Liver (tissue), 9 donors: ENCODE data around the gene CELF2. TPM values are rescaled to one million over a fixed set of nuclear protein-coding genes. Genes with fewer than 3 reads are reported as not detected.

Source experiments
- DNase-seq: peaks from one replicate; pipeline ENCODE4 v3.0.0-alpha.2; 2017; ENCODE audit warnings: low spot score
- H3K27ac ChIP-seq, 2 donors: one replicate each; pipeline ENCODE4 v1.7.0; 2013; ENCODE audit warnings: inconsistent platforms in 2 of 2, low read length in 2 of 2, control low read depth in 1 of 2, low read depth in 1 of 2, mild to moderate bottlenecking in 1 of 2
- H3K27me3 ChIP-seq, 4 donors: one replicate each; pipeline versions ENCODE4 v1.6.1 to v1.7.0; 2013; ENCODE audit warnings: low read length in 3 of 4, inconsistent platforms in 1 of 4, mild to moderate bottlenecking in 1 of 4, moderate library complexity in 1 of 4; ENCODE audit not compliant: control insufficient read depth in 4 of 4, insufficient read depth in 4 of 4
- H3K36me3 ChIP-seq, 4 donors: one replicate each; pipeline versions ENCODE4 v1.6.1 to v1.7.0; 2013; ENCODE audit warnings: low read length in 3 of 4, mild to moderate bottlenecking in 3 of 4, low read depth in 1 of 4, moderate library complexity in 1 of 4; ENCODE audit not compliant: control insufficient read depth in 4 of 4, insufficient read depth in 3 of 4
- H3K4me1 ChIP-seq, 4 donors: one replicate each; pipeline versions ENCODE4 v1.6.1 to v1.7.0; 2013; ENCODE audit warnings: low read length in 3 of 4, mild to moderate bottlenecking in 3 of 4, moderate library complexity in 1 of 4; ENCODE audit not compliant: control insufficient read depth in 4 of 4, insufficient read depth in 4 of 4
- H3K4me3 ChIP-seq, 3 donors: one replicate each; pipeline versions ENCODE4 v1.6.1 to v1.7.0; 2013; ENCODE audit warnings: low read length in 3 of 3, control low read depth in 1 of 3, low read depth in 1 of 3, mild to moderate bottlenecking in 1 of 3
- H3K9ac ChIP-seq, 2 donors: one replicate each; pipeline ENCODE4 v1.7.0; 2013; ENCODE audit warnings: low read length in 2 of 2, mild to moderate bottlenecking in 2 of 2, moderate library complexity in 2 of 2, control low read depth in 1 of 2, low read depth in 1 of 2
- H3K9me3 ChIP-seq, 4 donors: one replicate each; pipeline versions ENCODE4 v1.6.1 to v1.7.0; 2013; ENCODE audit warnings: low read length in 3 of 4; ENCODE audit not compliant: control insufficient read depth in 4 of 4
- EGR1 ChIP-seq, 2 donors: IDR thresholded peaks; 2 replicates each; pipeline ENCODE4 v1.6.1; 2016 to 2018; ENCODE audit warnings: antibody characterized with exemption in 2 of 2, low read depth in 2 of 2
- FOXA1 ChIP-seq: IDR thresholded peaks from 2 replicates; pipeline ENCODE4 v1.6.1; 2016; ENCODE audit warnings: antibody characterized with exemption
- GABPA ChIP-seq, 2 donors: IDR thresholded peaks in 1 of 2; conservative IDR thresholded peaks in 1 of 2; 2 replicates each; pipeline ENCODE4 v1.6.1; 2016; ENCODE audit warnings: antibody characterized with exemption in 2 of 2, mild to moderate bottlenecking in 1 of 2, moderate library complexity in 1 of 2
- HNF4A ChIP-seq, 2 donors: conservative IDR thresholded peaks; 2 replicates each; pipeline ENCODE4 v1.6.1; 2016; ENCODE audit warnings: antibody characterized with exemption in 2 of 2, mild to moderate bottlenecking in 2 of 2
- JUND ChIP-seq, 2 donors: IDR thresholded peaks; 2 replicates each; pipeline ENCODE4 v1.6.1; 2016; ENCODE audit warnings: antibody characterized with exemption in 2 of 2
- NR2F2 ChIP-seq: IDR thresholded peaks from 2 replicates; pipeline ENCODE4 v1.6.1; 2016; ENCODE audit warnings: antibody characterized with exemption
- RAD21 ChIP-seq, 2 donors: IDR thresholded peaks; 2 replicates each; pipeline ENCODE4 v1.6.1; 2016; ENCODE audit warnings: antibody characterized with exemption in 2 of 2, mild to moderate bottlenecking in 2 of 2
- TAF1 ChIP-seq: conservative IDR thresholded peaks from 2 replicates; pipeline ENCODE4 v1.6.1; 2016; ENCODE audit warnings: antibody characterized with exemption, mild to moderate bottlenecking
- YY1 ChIP-seq: IDR thresholded peaks from 2 replicates; pipeline ENCODE4 v1.6.1; 2016; ENCODE audit warnings: antibody characterized with exemption, mild to moderate bottlenecking
- WGBS: extraction: QIAGEN DNeasy Blood & Tissue Kit; methylation state at CpG from one replicate; pipeline ENCODE4 v1.1.7; 2013; 5-methylcytosine and 5-hydroxymethylcytosine counted together
- polyA plus RNA-seq, 2 donors: library from polyadenylated mRNA; stranded (reverse) in 1 of 2; unstranded in 1 of 2; fragments of 200-250 nt in 1 of 2; fragments of >200 nt in 1 of 2; fragmentation: Nextera tagmentation in 1 of 2; extraction: Ambion mirVana in 1 of 2; gene quantifications; one replicate each; pipeline versions ENCODE4 v1.2.1 to v1.2.3, GENCODE V29; 2013 to 2015
- total RNA-seq, 2 donors: library from RNA; depleted of rRNA; stranded (reverse); fragments of >200 nt; gene quantifications; one replicate each; pipeline ENCODE4 v1.2.3, GENCODE V29; 2014
- TF ChIP-seq, protein P1 (sequence below): IDR thresholded peaks from 2 replicates; pipeline ENCODE4 v1.6.1; 2016; ENCODE audit warnings: antibody characterized with exemption
- TF ChIP-seq, protein P2 (sequence below): IDR thresholded peaks from 2 replicates; pipeline ENCODE4 v1.6.1; 2016; ENCODE audit warnings: antibody characterized with exemption
- TF ChIP-seq, protein P3 (sequence below): fragments of 150-350 bp; IDR thresholded peaks from 2 replicates; pipeline ENCODE4 v1.5.1; 2017; ENCODE audit warnings: improper control_type of control experiment, low read depth, low read length; ENCODE audit not compliant: missing input control
- TF ChIP-seq, protein P4 (sequence below): IDR thresholded peaks from 2 replicates; pipeline ENCODE4 v1.6.1; 2016; ENCODE audit warnings: antibody characterized with exemption, mild to moderate bottlenecking
- donor health status: healthy.
- donor health status: healthy.
- donor health status: healthy.
- donor health status: healthy.
- donor health status: healthy.

CELF2 gene
- total and polyA plus RNA-seq, 4 donors, result 1.4 to 8.5 (median 5.6) TPM

DNA sequence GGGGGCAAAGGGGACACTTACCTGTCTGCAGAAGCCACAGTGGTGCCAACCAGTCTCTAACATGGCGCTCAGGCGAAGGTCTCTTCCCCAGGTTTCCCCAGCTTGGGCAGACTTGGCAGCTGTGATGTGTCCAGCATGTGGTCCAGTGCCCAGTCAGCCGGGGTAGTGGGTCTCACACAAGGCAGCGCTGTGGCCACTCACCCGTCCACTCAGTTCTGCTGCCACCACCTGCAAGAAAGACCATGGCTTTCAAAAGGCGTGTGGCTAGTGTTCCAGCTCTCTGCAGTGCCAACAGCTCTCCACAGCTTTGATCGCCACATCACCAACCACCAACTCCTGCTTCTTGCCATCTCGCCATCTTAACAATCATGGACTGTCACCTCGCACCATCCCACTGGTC lies 334.1 kb downstream of the CELF2 start (continued):
- TF ChIP-seq, protein P1, sequence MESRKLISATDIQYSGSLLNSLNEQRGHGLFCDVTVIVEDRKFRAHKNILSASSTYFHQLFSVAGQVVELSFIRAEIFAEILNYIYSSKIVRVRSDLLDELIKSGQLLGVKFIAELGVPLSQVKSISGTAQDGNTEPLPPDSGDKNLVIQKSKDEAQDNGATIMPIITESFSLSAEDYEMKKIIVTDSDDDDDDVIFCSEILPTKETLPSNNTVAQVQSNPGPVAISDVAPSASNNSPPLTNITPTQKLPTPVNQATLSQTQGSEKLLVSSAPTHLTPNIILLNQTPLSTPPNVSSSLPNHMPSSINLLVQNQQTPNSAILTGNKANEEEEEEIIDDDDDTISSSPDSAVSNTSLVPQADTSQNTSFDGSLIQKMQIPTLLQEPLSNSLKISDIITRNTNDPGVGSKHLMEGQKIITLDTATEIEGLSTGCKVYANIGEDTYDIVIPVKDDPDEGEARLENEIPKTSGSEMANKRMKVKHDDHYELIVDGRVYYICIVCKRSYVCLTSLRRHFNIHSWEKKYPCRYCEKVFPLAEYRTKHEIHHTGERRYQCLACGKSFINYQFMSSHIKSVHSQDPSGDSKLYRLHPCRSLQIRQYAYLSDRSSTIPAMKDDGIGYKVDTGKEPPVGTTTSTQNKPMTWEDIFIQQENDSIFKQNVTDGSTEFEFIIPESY, result no peak
- TF ChIP-seq RAD21 (IDR thresholded peaks at IDR 0.05), result no peak

DNA sequence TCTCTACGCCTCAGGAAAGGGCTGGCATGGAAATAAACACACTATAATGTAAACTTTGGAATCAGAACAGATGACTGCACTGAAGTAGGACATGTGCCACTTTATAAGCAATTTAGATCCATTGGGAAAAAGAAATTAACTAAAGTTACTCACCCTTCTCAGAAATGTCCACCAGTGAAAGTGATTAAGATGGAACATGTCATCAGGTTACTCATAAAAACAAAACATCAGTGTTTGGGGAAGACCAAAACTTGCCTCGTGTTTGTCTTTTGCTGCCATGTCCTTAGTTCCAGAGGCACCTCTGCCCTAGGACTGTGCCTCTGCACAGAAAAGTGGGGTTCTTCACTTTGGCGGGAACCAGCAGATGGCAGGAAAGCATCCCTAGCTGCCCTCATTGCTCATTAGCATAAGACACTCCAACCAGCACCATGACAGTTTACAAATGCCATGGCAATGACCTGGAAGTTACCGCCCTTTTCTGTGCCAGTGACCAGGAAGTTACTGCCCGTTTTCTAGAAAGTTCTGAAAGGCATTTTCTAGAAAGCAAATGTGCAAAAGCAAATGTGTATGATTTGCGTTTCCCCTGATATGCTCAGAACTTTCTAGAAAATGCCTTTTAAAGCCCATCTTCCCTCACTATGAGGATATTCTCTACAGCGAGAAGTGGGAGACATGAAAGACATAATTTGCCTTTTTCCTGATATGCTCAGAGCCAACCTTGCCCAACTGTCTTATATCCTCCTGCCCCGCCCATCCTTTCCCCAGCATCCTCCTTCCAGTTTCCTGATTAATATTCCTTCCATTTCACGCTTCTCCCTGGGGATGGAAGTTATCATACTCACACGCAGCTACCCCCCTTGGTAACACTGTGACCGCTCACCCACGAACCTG lies 335.6 kb downstream of the CELF2 start:
- no peak for DNase-seq
- Histone ChIP-seq H3K4me3 (no peak overlapping the region), H3K27ac (no peak overlapping the region), H3K9me3 (peaks cover 0 to 3% (median 1%) of the 10 kb centered on the region in 4 donors), H3K4me1 (no peaks in the 10 kb centered on the region), H3K9ac (no peak overlapping the region), H3K36me3 (no peaks in the 10 kb centered on the region), H3K27me3 (no peaks in the 10 kb centered on the region)
- 85% methylated on average over 12 of the region's 12 CpGs for WGBS
- TF ChIP-seq, protein P2, sequence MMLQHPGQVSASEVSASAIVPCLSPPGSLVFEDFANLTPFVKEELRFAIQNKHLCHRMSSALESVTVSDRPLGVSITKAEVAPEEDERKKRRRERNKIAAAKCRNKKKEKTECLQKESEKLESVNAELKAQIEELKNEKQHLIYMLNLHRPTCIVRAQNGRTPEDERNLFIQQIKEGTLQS, result no peak
- TF ChIP-seq EGR1 (IDR thresholded peaks at IDR 0.05; ENCODE audit: low read depth in 2 of 2), result no peak
- TF ChIP-seq NR2F2, result no peak
- no peak for TF ChIP-seq GABPA (IDR thresholded peaks at IDR 0.05 in 1 of 2, conservative IDR thresholded peaks at IDR 0.05 in 1 of 2)
- TF ChIP-seq, protein P3, sequence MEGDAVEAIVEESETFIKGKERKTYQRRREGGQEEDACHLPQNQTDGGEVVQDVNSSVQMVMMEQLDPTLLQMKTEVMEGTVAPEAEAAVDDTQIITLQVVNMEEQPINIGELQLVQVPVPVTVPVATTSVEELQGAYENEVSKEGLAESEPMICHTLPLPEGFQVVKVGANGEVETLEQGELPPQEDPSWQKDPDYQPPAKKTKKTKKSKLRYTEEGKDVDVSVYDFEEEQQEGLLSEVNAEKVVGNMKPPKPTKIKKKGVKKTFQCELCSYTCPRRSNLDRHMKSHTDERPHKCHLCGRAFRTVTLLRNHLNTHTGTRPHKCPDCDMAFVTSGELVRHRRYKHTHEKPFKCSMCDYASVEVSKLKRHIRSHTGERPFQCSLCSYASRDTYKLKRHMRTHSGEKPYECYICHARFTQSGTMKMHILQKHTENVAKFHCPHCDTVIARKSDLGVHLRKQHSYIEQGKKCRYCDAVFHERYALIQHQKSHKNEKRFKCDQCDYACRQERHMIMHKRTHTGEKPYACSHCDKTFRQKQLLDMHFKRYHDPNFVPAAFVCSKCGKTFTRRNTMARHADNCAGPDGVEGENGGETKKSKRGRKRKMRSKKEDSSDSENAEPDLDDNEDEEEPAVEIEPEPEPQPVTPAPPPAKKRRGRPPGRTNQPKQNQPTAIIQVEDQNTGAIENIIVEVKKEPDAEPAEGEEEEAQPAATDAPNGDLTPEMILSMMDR, result no peak
- TF ChIP-seq, protein P4, sequence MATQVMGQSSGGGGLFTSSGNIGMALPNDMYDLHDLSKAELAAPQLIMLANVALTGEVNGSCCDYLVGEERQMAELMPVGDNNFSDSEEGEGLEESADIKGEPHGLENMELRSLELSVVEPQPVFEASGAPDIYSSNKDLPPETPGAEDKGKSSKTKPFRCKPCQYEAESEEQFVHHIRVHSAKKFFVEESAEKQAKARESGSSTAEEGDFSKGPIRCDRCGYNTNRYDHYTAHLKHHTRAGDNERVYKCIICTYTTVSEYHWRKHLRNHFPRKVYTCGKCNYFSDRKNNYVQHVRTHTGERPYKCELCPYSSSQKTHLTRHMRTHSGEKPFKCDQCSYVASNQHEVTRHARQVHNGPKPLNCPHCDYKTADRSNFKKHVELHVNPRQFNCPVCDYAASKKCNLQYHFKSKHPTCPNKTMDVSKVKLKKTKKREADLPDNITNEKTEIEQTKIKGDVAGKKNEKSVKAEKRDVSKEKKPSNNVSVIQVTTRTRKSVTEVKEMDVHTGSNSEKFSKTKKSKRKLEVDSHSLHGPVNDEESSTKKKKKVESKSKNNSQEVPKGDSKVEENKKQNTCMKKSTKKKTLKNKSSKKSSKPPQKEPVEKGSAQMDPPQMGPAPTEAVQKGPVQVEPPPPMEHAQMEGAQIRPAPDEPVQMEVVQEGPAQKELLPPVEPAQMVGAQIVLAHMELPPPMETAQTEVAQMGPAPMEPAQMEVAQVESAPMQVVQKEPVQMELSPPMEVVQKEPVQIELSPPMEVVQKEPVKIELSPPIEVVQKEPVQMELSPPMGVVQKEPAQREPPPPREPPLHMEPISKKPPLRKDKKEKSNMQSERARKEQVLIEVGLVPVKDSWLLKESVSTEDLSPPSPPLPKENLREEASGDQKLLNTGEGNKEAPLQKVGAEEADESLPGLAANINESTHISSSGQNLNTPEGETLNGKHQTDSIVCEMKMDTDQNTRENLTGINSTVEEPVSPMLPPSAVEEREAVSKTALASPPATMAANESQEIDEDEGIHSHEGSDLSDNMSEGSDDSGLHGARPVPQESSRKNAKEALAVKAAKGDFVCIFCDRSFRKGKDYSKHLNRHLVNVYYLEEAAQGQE, result no peak
- TF ChIP-seq FOXA1, result no peak
- no peak for TF ChIP-seq TAF1
- TF ChIP-seq HNF4A (conservative IDR thresholded peaks at IDR 0.05), result no peak
- no peak for TF ChIP-seq YY1
- TF ChIP-seq JUND (IDR thresholded peaks at IDR 0.05), result no peak
- TF ChIP-seq RAD21 (IDR thresholded peaks at IDR 0.05), result no peak
- TF ChIP-seq, protein P1, result no peak
